ENCODE measurements around the gene TGOLN2. TPM values are rescaled to one million over a fixed set of nuclear protein-coding genes. Genes with fewer than 3 reads are reported as not detected.
A peak's percentile ranks its signal among the peaks of the same experiment; 100 is the strongest.

TGOLN2 gene
- total RNA-seq, 2 donors from 2014 or later = 152 to 175 TPM

GRCh38 chr2:85355521-85355920, 27.7 kb upstream of the TGOLN2 start:
- no peak for ATAC-seq (ENCODE audit: insufficient number of reproducible peaks, low FRiP score, low read depth)
- H3K36me3 ChIP-seq = peaks cover 8% of the 10 kb centered on the region

GRCh38 chr2:85355073-85355410, 27.3 kb upstream of the TGOLN2 start:
- peak overlapping the region; percentile 74 to 86 for H3K27ac ChIP-seq
- no peaks in the 10 kb centered on the region for H3K9me3 ChIP-seq
- ATAC-seq (ENCODE audit: insufficient number of reproducible peaks, low FRiP score, low read depth) (no peak), DNase-seq (ENCODE audit: low spot score) (no peak)
- TF ChIP-seq CTCF (IDR thresholded peaks at IDR 0.05) = no peak
- H3K36me3 ChIP-seq = peaks cover 12% of the 10 kb centered on the region
- no peaks in the 10 kb centered on the region for H3K27me3 ChIP-seq (replicated peaks; ENCODE audit: insufficient read depth)
- peak overlapping the region; percentile 80 for H3K4me3 ChIP-seq
- peaks cover 13 to 40% of the 10 kb centered on the region in 2 donors for H3K4me1 ChIP-seq (ENCODE audit: control insufficient read depth in 1 of 2, low read depth in 2 of 2)

More at GRCh38 chr2:85355521-85355920, 27.7 kb upstream of the TGOLN2 start:
- Histone ChIP-seq H3K4me3 (peak overlapping the region; percentile 80), H3K9me3 (no peaks in the 10 kb centered on the region), H3K27me3 (replicated peaks; ENCODE audit: insufficient read depth) (no peaks in the 10 kb centered on the region), H3K4me1 (ENCODE audit: control insufficient read depth in 1 of 2, low read depth in 2 of 2) (peaks cover 13 to 40% of the 10 kb centered on the region in 2 donors), H3K27ac (no peak overlapping the region)
- no peak for TF ChIP-seq CTCF (IDR thresholded peaks at IDR 0.05)
- DNase-seq (ENCODE audit: low spot score) = no peak

- peaks cover 13% of the 10 kb centered on the region for H3K36me3 ChIP-seq
- peak within 1 kb of the TSS; percentile 80 for H3K4me3 ChIP-seq
- TF ChIP-seq CTCF (IDR thresholded peaks at IDR 0.05) = no peak
- no peaks in the 10 kb centered on the region for H3K9me3 ChIP-seq
- H3K4me1 ChIP-seq (ENCODE audit: control insufficient read depth in 1 of 2, low read depth in 2 of 2) = peaks cover 13 to 40% of the 10 kb centered on the region in 2 donors
- ATAC-seq (ENCODE audit: insufficient number of reproducible peaks, low FRiP score, low read depth) = peak; percentile 94
- peak within 1 kb of the TSS; percentile 74 to 86 for H3K27ac ChIP-seq
- DNase-seq (ENCODE audit: low spot score) = peak; percentile 99
- H3K27me3 ChIP-seq (replicated peaks; ENCODE audit: insufficient read depth) = no peaks in the 10 kb centered on the region
These were observed 26.7 kb upstream of the TGOLN2 start, which contains the start of the genes ELMOD3 and RETSAT for GRCh38 chr2:85354286-85355072. Gene ELMOD3 (plus strand): TSS chr2:85354769. CDS start chr2:85357199, 2,430 bp downstream. Gene RETSAT (minus strand): TSS chr2:85354528. CDS start chr2:85354507, 21 bp downstream.

GRCh38 chr2:85353876-85354285, 26.1 kb upstream of the TGOLN2 start:
- Histone ChIP-seq H3K36me3 (peaks cover 17% of the 10 kb centered on the region), H3K4me3 (peak overlapping the region; percentile 80), H3K4me1 (ENCODE audit: control insufficient read depth in 1 of 2, low read depth in 2 of 2) (peaks cover 13 to 40% of the 10 kb centered on the region in 2 donors), H3K27ac (peak overlapping the region; percentile 46 to 74), H3K9me3 (no peaks in the 10 kb centered on the region), H3K27me3 (replicated peaks; ENCODE audit: insufficient read depth) (no peaks in the 10 kb centered on the region)
- ATAC-seq (ENCODE audit: insufficient number of reproducible peaks, low FRiP score, low read depth) = no peak
- DNase-seq (ENCODE audit: low spot score) = no peak
- TF ChIP-seq CTCF (IDR thresholded peaks at IDR 0.05) = no peak

- no peak for TF ChIP-seq CTCF (IDR thresholded peaks at IDR 0.05)
- Histone ChIP-seq H3K27ac (no peak overlapping the region), H3K27me3 (replicated peaks; ENCODE audit: insufficient read depth) (no peaks in the 10 kb centered on the region), H3K36me3 (peaks cover 50% of the 10 kb centered on the region), H3K4me1 (ENCODE audit: control insufficient read depth in 1 of 2, low read depth in 2 of 2) (peaks cover 0 to 9% of the 10 kb centered on the region in 2 donors), H3K9me3 (no peaks in the 10 kb centered on the region), H3K4me3 (no peak overlapping the region)
- no peak for DNase-seq (ENCODE audit: low spot score)
- ATAC-seq (ENCODE audit: insufficient number of reproducible peaks, low FRiP score, low read depth) = no peak
These were observed 19.8 kb upstream of the TGOLN2 start for GRCh38 chr2:85347599-85347998.
